HG03039 (cell line): Measurements from ENCODE around the gene B4GALT2.

Source experiments
- ATAC-seq: cut with Tn5 transposase; IDR thresholded peaks from one replicate; pipeline ENCODE4 v1.9.1; 2021; ENCODE audit warnings: mild to moderate bottlenecking, moderate library complexity; ENCODE audit not compliant: unreplicated experiment

B4GALT2 gene

GRCh38 chr1:43978551-43979260 lies at the start of gene B4GALT2:
Gene B4GALT2, plus strand, starts transcription at chr1:43979210. Its CDS starts 1,951 bp downstream, at chr1:43981161.
- no peak for ATAC-seq

- ATAC-seq: no peak
These were observed 48.7 kb upstream of the B4GALT2 start for GRCh38 chr1:43930168-43930948.

- no peak for ATAC-seq
These were observed 48.1 kb upstream of the B4GALT2 start for GRCh38 chr1:43930949-43931275.

GRCh38 chr1:43931711-43932660 lies 47.0 kb upstream of the B4GALT2 start:
- no peak for ATAC-seq

GRCh38 chr1:43932786-43933385 lies 46.1 kb upstream of the B4GALT2 start:
- no peak for ATAC-seq

GRCh38 chr1:43933386-43934100 lies 45.5 kb upstream of the B4GALT2 start, which contains the start of gene ARTN:
Gene ARTN, plus strand, starts transcription at chr1:43933801. Its CDS starts 1,856 bp downstream, at chr1:43935657.
- no peak for ATAC-seq

- ATAC-seq: no peak
These were observed 44.7 kb upstream of the B4GALT2 start for GRCh38 chr1:43934101-43934985.

- ATAC-seq: no peak
These were observed 44.1 kb upstream of the B4GALT2 start for GRCh38 chr1:43934986-43935324.

- no peak for ATAC-seq
These were observed 43.1 kb upstream of the B4GALT2 start for GRCh38 chr1:43935711-43936427.

GRCh38 chr1:43936431-43937151 lies 42.4 kb upstream of the B4GALT2 start:
- ATAC-seq: no peak

GRCh38 chr1:43937179-43937865 lies 41.7 kb upstream of the B4GALT2 start:
- no peak for ATAC-seq

GRCh38 chr1:43938383-43938782 lies 40.6 kb upstream of the B4GALT2 start:
- ATAC-seq: no peak

- ATAC-seq: no peak
These were observed 40.0 kb upstream of the B4GALT2 start for GRCh38 chr1:43938892-43939587.

- ATAC-seq: no peak
These were observed 36.6 kb upstream of the B4GALT2 start for GRCh38 chr1:43942411-43942810.

- no peak for ATAC-seq
These were observed 34.1 kb upstream of the B4GALT2 start for GRCh38 chr1:43944860-43945259.

- ATAC-seq: no peak
These were observed 33.3 kb upstream of the B4GALT2 start for GRCh38 chr1:43945674-43946235.
